Neuronal stem cell (in vitro differentiated cells): ENCODE results near the gene HDAC2.
A peak's percentile ranks its signal among the peaks of the same experiment; 100 is the strongest.

ENCODE experiments used
- DNase-seq: peaks from one replicate; pipeline ENCODE4 v3.0.0-alpha.2; 2013; ENCODE audit warnings: low spot score
- H2AFZ ChIP-seq: one replicate; pipeline ENCODE4 v1.6.1; 2013; ENCODE audit warnings: mild to moderate bottlenecking, low read length, inconsistent platforms
- H2AK5ac ChIP-seq: 2 replicates; pipeline ENCODE4 v1.6.1; 2013; ENCODE audit warnings: low read depth, mild to moderate bottlenecking, inconsistent platforms, low read length, moderate library complexity, mixed read lengths
- H2BK120ac ChIP-seq: 2 replicates; pipeline ENCODE4 v1.6.1; 2013; ENCODE audit warnings: low read depth, mild to moderate bottlenecking, inconsistent platforms, low read length, moderate library complexity, mixed read lengths
- H2BK12ac ChIP-seq: one replicate; pipeline ENCODE4 v1.6.1; 2013; ENCODE audit warnings: low read length, inconsistent platforms
- H2BK15ac ChIP-seq: 2 replicates; pipeline ENCODE4 v1.6.1; 2013; ENCODE audit warnings: mild to moderate bottlenecking, low read length, inconsistent platforms, mixed read lengths
- H2BK5ac ChIP-seq: one replicate; pipeline ENCODE4 v1.6.1; 2013; ENCODE audit warnings: inconsistent platforms, mild to moderate bottlenecking, low read length, moderate library complexity
- H3K14ac ChIP-seq: one replicate; pipeline ENCODE4 v1.6.1; 2013; ENCODE audit warnings: low read length, inconsistent platforms
- H3K18ac ChIP-seq: 2 replicates; pipeline ENCODE4 v1.6.1; 2013; ENCODE audit warnings: low read length, inconsistent platforms
- H3K23ac ChIP-seq: 2 replicates; pipeline ENCODE4 v1.6.1; 2013; ENCODE audit warnings: low read depth, mild to moderate bottlenecking, mixed read lengths, low read length, inconsistent platforms; ENCODE audit not compliant: poor library complexity
- H3K27ac ChIP-seq: replicated peaks from 3 replicates; pipeline ENCODE4 v1.5.1; 2013; ENCODE audit warnings: low read length, inconsistent platforms
- H3K27me3 ChIP-seq, 3 experiments: 2 replicates each; pipeline ENCODE4 v1.6.1; 2013; ENCODE audit warnings: low read length in 3 of 3, mild to moderate bottlenecking in 2 of 3, inconsistent platforms in 1 of 3, low read depth in 1 of 3, mixed read lengths in 1 of 3, moderate library complexity in 1 of 3; ENCODE audit not compliant: control insufficient read depth in 3 of 3, insufficient read depth in 3 of 3
- H3K36me3 ChIP-seq, 2 donors: replicated peaks in 1 of 2; 2 replicates each; pipeline ENCODE4 v1.6.1; 2013; ENCODE audit warnings: low read length in 2 of 2; ENCODE audit not compliant: control insufficient read depth in 2 of 2, insufficient read depth in 2 of 2
- H3K4ac ChIP-seq: 2 replicates; pipeline ENCODE4 v1.6.1; 2013; ENCODE audit warnings: inconsistent platforms, mild to moderate bottlenecking, low read length, moderate library complexity
- H3K4me1 ChIP-seq, 2 donors: 1 replicate in 1 of 2; 2 replicates in 1 of 2; pipeline ENCODE4 v1.6.1; 2013; ENCODE audit warnings: low read length in 2 of 2, low read depth in 1 of 2; ENCODE audit not compliant: control insufficient read depth in 2 of 2, insufficient read depth in 1 of 2
- H3K4me2 ChIP-seq: one replicate; pipeline ENCODE4 v1.6.1; 2013; ENCODE audit warnings: mild to moderate bottlenecking, low read length, inconsistent platforms; ENCODE audit not compliant: insufficient read depth, poor library complexity, severe bottlenecking
- H3K4me3 ChIP-seq, 2 donors: 2 replicates each; pipeline ENCODE4 v1.5.1; 2013; ENCODE audit warnings: low read length in 2 of 2, mild to moderate bottlenecking in 2 of 2, inconsistent platforms in 1 of 2, moderate library complexity in 1 of 2
- H3K79me1 ChIP-seq: one replicate; pipeline ENCODE4 v1.6.1; 2013; ENCODE audit warnings: low read depth, mild to moderate bottlenecking, inconsistent platforms, low read length, moderate library complexity
- H3K9ac ChIP-seq: one replicate; pipeline ENCODE4 v1.6.1; 2013; ENCODE audit warnings: mild to moderate bottlenecking, low read depth, low read length, inconsistent platforms; ENCODE audit not compliant: poor library complexity
- H3K9me3 ChIP-seq, 2 donors: replicated peaks in 1 of 2; 2 replicates each; pipeline versions ENCODE3 to v1.6.1; 2013; ENCODE audit warnings: low read length in 2 of 2, mild to moderate bottlenecking in 2 of 2, inconsistent platforms in 1 of 2, low read depth in 1 of 2, mixed read lengths in 1 of 2, moderate library complexity in 1 of 2; ENCODE audit not compliant: control insufficient read depth in 2 of 2, insufficient read depth in 1 of 2
- H4K8ac ChIP-seq: one replicate; pipeline ENCODE4 v1.6.1; 2013; ENCODE audit warnings: low read depth, mild to moderate bottlenecking, inconsistent platforms, low read length, moderate library complexity
- H4K91ac ChIP-seq: one replicate; pipeline ENCODE4 v1.6.1; 2013; ENCODE audit warnings: low read length, low read depth, mild to moderate bottlenecking, inconsistent platforms; ENCODE audit not compliant: poor library complexity
- WGBS, 2 donors: extraction: QIAGEN DNeasy Blood & Tissue Kit; methylation state at CpG; one replicate each; pipeline ENCODE4 v1.1.7; 2013; ENCODE audit warnings: missing lambda C conversion rate in 2 of 2, mixed read lengths in 1 of 2; ENCODE audit not compliant: insufficient read length in 2 of 2, insufficient replicate concordance in 1 of 2; ENCODE audit errors: extremely low coverage in 2 of 2; 5-methylcytosine and 5-hydroxymethylcytosine counted together

HDAC2 gene

GRCh38 chr6:113998811-113999210, 27.9 kb upstream of the HDAC2 start:
- Histone ChIP-seq H3K4me2 (no peak overlapping the region), H2BK12ac (no peak overlapping the region), H3K14ac (no peak overlapping the region), H4K8ac (no peak overlapping the region), H3K23ac (no peak overlapping the region), H3K4me3 (no peak overlapping the region), H3K9ac (no peak overlapping the region), H2AK5ac (no peak overlapping the region), H3K4me1 (peaks cover 3 to 4% of the 10 kb centered on the region in 2 donors), H3K36me3 (no peaks in the 10 kb centered on the region), H3K9me3 (peaks cover 0 to 6% of the 10 kb centered on the region in 2 donors), H3K18ac (no peak overlapping the region), H2BK15ac (no peak overlapping the region), H4K91ac (no peak overlapping the region), H2BK120ac (no peak overlapping the region), H3K27me3 (no peaks in the 10 kb centered on the region), H2AFZ (no peak overlapping the region), H2BK5ac (no peak overlapping the region), H3K27ac (no peak overlapping the region), H3K79me1 (no peaks in the 10 kb centered on the region), H3K4ac (no peak overlapping the region)
- no peak for DNase-seq

GRCh38 chr6:113997116-113997515, 26.2 kb upstream of the HDAC2 start:
- no peaks in the 10 kb centered on the region for H3K27me3 ChIP-seq
- no CpG with 5 or more reads among the region's 3 CpGs for WGBS, 2 donors
- H3K9ac ChIP-seq: no peak overlapping the region
- H3K79me1 ChIP-seq: no peaks in the 10 kb centered on the region
- H3K4me3 ChIP-seq: no peak overlapping the region
- no peak overlapping the region for H4K8ac ChIP-seq
- H3K4ac ChIP-seq: no peak overlapping the region
- H3K14ac ChIP-seq: no peak overlapping the region
- H3K27ac ChIP-seq: no peak overlapping the region
- peaks cover 3 to 4% of the 10 kb centered on the region in 2 donors for H3K4me1 ChIP-seq
- no peak overlapping the region for H2AK5ac ChIP-seq
- no peak overlapping the region for H2BK12ac ChIP-seq
- DNase-seq: no peak
- H3K4me2 ChIP-seq: no peak overlapping the region
- H2BK120ac ChIP-seq: no peak overlapping the region
- H4K91ac ChIP-seq: no peak overlapping the region
- no peaks in the 10 kb centered on the region for H3K36me3 ChIP-seq
- no peak overlapping the region for H2BK15ac ChIP-seq
- H3K9me3 ChIP-seq: peaks cover 0 to 6% of the 10 kb centered on the region in 2 donors
- no peak overlapping the region for H3K18ac ChIP-seq
- H2AFZ ChIP-seq: no peak overlapping the region
- no peak overlapping the region for H3K23ac ChIP-seq
- H2BK5ac ChIP-seq: no peak overlapping the region

GRCh38 chr6:113995634-113996033, 24.7 kb upstream of the HDAC2 start:
- Histone ChIP-seq H2BK5ac (no peak overlapping the region), H3K36me3 (no peaks in the 10 kb centered on the region), H3K27me3 (no peaks in the 10 kb centered on the region), H2BK120ac (no peak overlapping the region), H2AK5ac (no peak overlapping the region), H3K9ac (no peak overlapping the region), H3K4ac (no peak overlapping the region), H2AFZ (peak overlapping the region; percentile 9), H2BK12ac (no peak overlapping the region), H4K91ac (no peak overlapping the region), H2BK15ac (no peak overlapping the region), H3K9me3 (peaks cover 0 to 6% of the 10 kb centered on the region in 2 donors), H3K4me2 (no peak overlapping the region), H4K8ac (no peak overlapping the region), H3K79me1 (no peaks in the 10 kb centered on the region), H3K18ac (no peak overlapping the region), H3K23ac (no peak overlapping the region), H3K14ac (no peak overlapping the region), H3K27ac (no peak overlapping the region), H3K4me3 (no peak overlapping the region), H3K4me1 (peaks cover 3 to 4% of the 10 kb centered on the region in 2 donors)
- DNase-seq: no peak
- WGBS, 2 donors: no CpG with 5 or more reads among the region's 4 CpGs

GRCh38 chr6:113994934-113995342, 24.0 kb upstream of the HDAC2 start:
- Histone ChIP-seq H3K36me3 (no peaks in the 10 kb centered on the region), H3K79me1 (no peaks in the 10 kb centered on the region), H2BK120ac (no peak overlapping the region), H4K91ac (no peak overlapping the region), H2AK5ac (no peak overlapping the region), H3K4me1 (peaks cover 3 to 4% of the 10 kb centered on the region in 2 donors), H3K9ac (no peak overlapping the region), H2BK5ac (no peak overlapping the region), H2AFZ (no peak overlapping the region), H4K8ac (no peak overlapping the region), H3K9me3 (peaks cover 0 to 6% of the 10 kb centered on the region in 2 donors), H3K4me3 (no peak overlapping the region), H3K4ac (no peak overlapping the region), H3K14ac (no peak overlapping the region), H3K23ac (no peak overlapping the region), H3K4me2 (no peak overlapping the region), H3K18ac (no peak overlapping the region), H3K27ac (no peak overlapping the region), H2BK12ac (no peak overlapping the region), H3K27me3 (no peaks in the 10 kb centered on the region), H2BK15ac (no peak overlapping the region)
- DNase-seq: peak; percentile 48
